Gastroesophageal sphincter (tissue), 4 donors: Measurements from ENCODE around the gene CASQ2. TPM values are rescaled to one million over a fixed set of nuclear protein-coding genes. Genes with fewer than 3 reads are reported as not detected.

Experiments
- ATAC-seq: fragments of 150-250 bp; one replicate; pipeline ENCODE4 v1.9.1; 2016; ENCODE audit warnings: mild to moderate bottlenecking, moderate library complexity
- H3K27ac ChIP-seq, 4 donors: fragments of 200-600 bp; sonication (generic) in 3 of 4; 1 replicate in 3 of 4; 2 replicates in 1 of 4; pipeline ENCODE4 v1.5.1; 2016 to 2019
- H3K27me3 ChIP-seq: fragments of 200-600 bp; sonication (generic); one replicate; pipeline ENCODE4 v1.5.1; 2019
- H3K36me3 ChIP-seq, 2 donors: fragments of 200-600 bp; sonication (generic); one replicate each; pipeline ENCODE4 v1.5.1; 2019; ENCODE audit warnings: control low read depth in 1 of 2
- H3K4me1 ChIP-seq, 3 donors: fragments of 200-600 bp; sonication (generic); 1 replicate in 2 of 3; 2 replicates in 1 of 3; pipeline ENCODE4 v1.5.1; 2016 to 2019; ENCODE audit warnings: control low read depth in 2 of 3
- H3K4me3 ChIP-seq, 2 donors: fragments of 200-600 bp; sonication (generic); one replicate each; pipeline ENCODE4 v1.5.1; 2019; ENCODE audit warnings: mild to moderate bottlenecking in 1 of 2, moderate library complexity in 1 of 2
- H3K9me3 ChIP-seq, 3 donors: fragments of 200-600 bp; sonication (generic); one replicate each; pipeline ENCODE4 v1.5.1; 2017 to 2019; ENCODE audit warnings: control low read depth in 2 of 3
- EP300 ChIP-seq: sonication (generic); formaldehyde crosslinking; IDR thresholded peaks from one replicate; pipeline ENCODE4 v1.6.1; 2017; ENCODE audit warnings: antibody characterized with exemption, mild to moderate bottlenecking
- POLR2A ChIP-seq, 2 donors: fragments of 450-650 bp; IDR thresholded peaks; one replicate each; pipeline ENCODE4 v1.6.1; 2017; ENCODE audit warnings: antibody characterized with exemption in 2 of 2, mild to moderate bottlenecking in 2 of 2, moderate library complexity in 1 of 2
- POLR2AphosphoS5 ChIP-seq: sonication (generic); formaldehyde crosslinking; IDR thresholded peaks from one replicate; pipeline ENCODE4 v1.6.1; 2017; ENCODE audit warnings: antibody characterized with exemption
- WGBS, 2 donors: methylation state at CpG; one replicate each; pipeline ENCODE4 v1.1.5; 2018; ENCODE audit warnings: low coverage in 1 of 2; 5-methylcytosine and 5-hydroxymethylcytosine counted together
- total RNA-seq, 4 donors: library from RNA; depleted of rRNA; stranded (reverse); fragments of >200 nt; gene quantifications; one replicate each; pipeline ENCODE4 v1.1.0, GENCODE V29; 2016
- TF ChIP-seq, protein P1 (sequence below), 4 experiments: fragments of 200-600 bp in 2 of 4; fragments of 450-650 bp in 2 of 4; sonication (generic) in 1 of 4; IDR thresholded peaks; one replicate each; pipeline ENCODE4 v1.5.1; 2017 to 2019; ENCODE audit warnings: antibody characterized with exemption in 4 of 4, mild to moderate bottlenecking in 2 of 4, moderate library complexity in 2 of 4

Gene CASQ2
- total RNA-seq, 4 donors from 2014 or later = 86.2 to 147 (median 133) TPM

DNA sequence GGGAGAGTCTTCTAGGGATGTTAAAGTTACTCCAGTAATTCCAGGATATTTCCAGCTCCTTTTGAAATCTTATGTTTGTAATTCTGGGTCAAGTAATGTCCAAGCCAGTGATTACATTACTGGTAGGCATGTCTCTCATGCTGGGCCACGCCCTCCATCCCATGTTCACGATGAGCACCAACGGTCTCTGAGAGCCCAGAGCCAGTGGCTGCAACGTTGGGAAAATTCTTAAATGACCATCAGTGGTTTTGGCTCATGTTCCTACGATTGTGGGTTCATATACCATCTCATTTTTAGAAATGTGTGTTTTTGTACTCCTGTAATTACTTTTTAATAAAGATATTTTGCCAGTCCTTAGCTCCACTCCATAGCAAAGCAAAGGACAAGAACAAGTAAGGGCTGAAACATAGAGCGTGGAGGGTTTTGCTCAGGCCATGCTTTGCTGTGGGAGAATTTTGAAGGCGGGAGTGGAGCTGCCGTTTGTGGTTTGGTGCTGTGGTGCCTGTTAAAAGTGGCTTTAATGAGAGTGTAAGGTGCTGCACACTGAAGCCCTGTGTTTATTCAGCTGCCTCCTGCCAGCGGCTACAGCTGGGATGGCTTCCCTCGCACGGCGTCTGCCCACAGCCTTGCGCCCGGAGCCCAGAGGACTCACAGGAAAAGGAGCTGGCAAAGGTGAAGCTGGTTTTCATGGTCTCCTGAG is 97.9 kb downstream of the CASQ2 start:
- no peak for ATAC-seq
- 52 to 54% methylated on average over 3 to 9 of the region's 14 CpGs for WGBS, 2 donors
- peaks cover 5 to 86% (median 7%) of the 10 kb centered on the region in 3 donors for H3K4me1 ChIP-seq

DNA sequence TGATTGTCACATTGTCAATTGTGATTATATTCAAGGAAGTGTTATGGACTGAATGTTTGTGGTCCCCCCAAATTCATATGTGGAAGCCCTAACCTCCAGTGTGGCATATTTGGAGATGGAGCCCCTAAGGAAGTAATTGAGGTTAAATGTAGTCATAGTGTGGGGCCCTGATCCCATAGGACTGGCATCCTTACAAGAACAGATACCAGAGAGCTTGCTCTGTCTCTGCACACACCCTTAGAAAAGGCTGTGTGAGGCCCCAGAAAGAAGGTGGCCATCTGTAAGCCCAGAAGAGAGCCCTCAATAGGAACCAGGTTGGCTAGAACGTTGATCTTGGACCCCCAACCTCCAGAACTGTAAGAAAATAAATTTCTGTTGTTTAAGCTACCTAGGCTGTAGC is 98.6 kb downstream of the CASQ2 start:
- WGBS, 2 donors = 83 to 100% methylated on average over 1 of the region's 1 CpG
- peaks cover 5 to 94% (median 7%) of the 10 kb centered on the region in 3 donors for H3K4me1 ChIP-seq
- H3K36me3 ChIP-seq = peaks cover 0 to 35% of the 10 kb centered on the region in 2 donors
- no peak overlapping the region for H3K4me3 ChIP-seq
- no peaks in the 10 kb centered on the region for H3K9me3 ChIP-seq
- peak overlapping the region in 2 of 4 donors; percentile 34 to 73 for H3K27ac ChIP-seq
- no peak for ATAC-seq
- no peaks in the 10 kb centered on the region for H3K27me3 ChIP-seq
- no peak for TF ChIP-seq EP300
- no peak for TF ChIP-seq POLR2A (IDR thresholded peaks at IDR 0.05)
- TF ChIP-seq, protein P1, sequence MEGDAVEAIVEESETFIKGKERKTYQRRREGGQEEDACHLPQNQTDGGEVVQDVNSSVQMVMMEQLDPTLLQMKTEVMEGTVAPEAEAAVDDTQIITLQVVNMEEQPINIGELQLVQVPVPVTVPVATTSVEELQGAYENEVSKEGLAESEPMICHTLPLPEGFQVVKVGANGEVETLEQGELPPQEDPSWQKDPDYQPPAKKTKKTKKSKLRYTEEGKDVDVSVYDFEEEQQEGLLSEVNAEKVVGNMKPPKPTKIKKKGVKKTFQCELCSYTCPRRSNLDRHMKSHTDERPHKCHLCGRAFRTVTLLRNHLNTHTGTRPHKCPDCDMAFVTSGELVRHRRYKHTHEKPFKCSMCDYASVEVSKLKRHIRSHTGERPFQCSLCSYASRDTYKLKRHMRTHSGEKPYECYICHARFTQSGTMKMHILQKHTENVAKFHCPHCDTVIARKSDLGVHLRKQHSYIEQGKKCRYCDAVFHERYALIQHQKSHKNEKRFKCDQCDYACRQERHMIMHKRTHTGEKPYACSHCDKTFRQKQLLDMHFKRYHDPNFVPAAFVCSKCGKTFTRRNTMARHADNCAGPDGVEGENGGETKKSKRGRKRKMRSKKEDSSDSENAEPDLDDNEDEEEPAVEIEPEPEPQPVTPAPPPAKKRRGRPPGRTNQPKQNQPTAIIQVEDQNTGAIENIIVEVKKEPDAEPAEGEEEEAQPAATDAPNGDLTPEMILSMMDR (IDR thresholded peaks at IDR 0.05) = no peak
- no peak for TF ChIP-seq POLR2AphosphoS5

More for the DNA sequence above, 97.9 kb downstream of the CASQ2 start:
- Histone ChIP-seq H3K27ac (peak overlapping the region in 3 of 4 donors; percentile 62 to 73 (median 66)), H3K9me3 (no peaks in the 10 kb centered on the region), H3K4me3 (no peak overlapping the region), H3K27me3 (no peaks in the 10 kb centered on the region), H3K36me3 (peaks cover 0 to 28% of the 10 kb centered on the region in 2 donors)
- TF ChIP-seq POLR2AphosphoS5 = no peak
- TF ChIP-seq EP300 = no peak
- no peak for TF ChIP-seq POLR2A (IDR thresholded peaks at IDR 0.05)
- TF ChIP-seq, protein P1 (IDR thresholded peaks at IDR 0.05) = no peak

DNA sequence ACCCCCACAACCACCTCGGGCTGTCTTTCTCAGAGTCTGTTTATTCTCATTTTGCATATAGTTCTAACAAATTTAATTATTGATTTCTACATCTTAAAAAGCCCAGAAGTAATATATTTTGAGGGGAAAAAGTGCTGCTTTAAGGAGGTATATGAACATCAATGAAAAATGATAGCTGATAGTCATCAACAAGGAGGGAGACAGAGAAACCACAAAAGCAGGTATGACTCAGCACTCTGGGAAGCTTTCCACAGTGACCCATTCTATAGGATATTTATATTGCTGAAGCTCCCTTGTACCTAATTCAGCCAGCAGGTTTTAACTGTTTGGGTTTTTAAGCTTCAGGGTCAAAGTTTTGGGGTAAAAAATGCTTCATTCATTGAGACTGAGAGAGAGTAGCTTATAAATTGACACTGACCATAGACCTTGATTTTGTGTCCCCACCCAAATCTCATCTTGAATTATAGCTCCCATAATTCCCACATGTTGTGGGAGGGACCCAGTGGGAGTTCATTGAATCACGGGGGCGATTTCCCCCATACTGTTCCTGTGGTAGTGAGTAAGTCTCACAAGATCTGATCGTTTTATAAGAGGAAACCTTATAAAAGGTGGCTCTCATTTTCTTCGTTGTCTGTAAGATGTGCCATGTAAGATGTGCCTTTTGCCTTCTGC is 99.4 kb downstream of the CASQ2 start:
- Histone ChIP-seq H3K4me3 (no peak overlapping the region), H3K27me3 (no peaks in the 10 kb centered on the region), H3K9me3 (no peaks in the 10 kb centered on the region), H3K27ac (peak overlapping the region in 2 of 4 donors; percentile 1 to 80), H3K36me3 (peaks cover 0 to 43% of the 10 kb centered on the region in 2 donors), H3K4me1 (peaks cover 5 to 92% (median 7%) of the 10 kb centered on the region in 3 donors)
- 82 to 94% methylated on average over 5 of the region's 5 CpGs for WGBS, 2 donors
- TF ChIP-seq POLR2A (IDR thresholded peaks at IDR 0.05) (no peak), POLR2AphosphoS5 (no peak), EP300 (no peak)
- TF ChIP-seq, protein P1 (IDR thresholded peaks at IDR 0.05) = no peak
- no peak for ATAC-seq

DNA sequence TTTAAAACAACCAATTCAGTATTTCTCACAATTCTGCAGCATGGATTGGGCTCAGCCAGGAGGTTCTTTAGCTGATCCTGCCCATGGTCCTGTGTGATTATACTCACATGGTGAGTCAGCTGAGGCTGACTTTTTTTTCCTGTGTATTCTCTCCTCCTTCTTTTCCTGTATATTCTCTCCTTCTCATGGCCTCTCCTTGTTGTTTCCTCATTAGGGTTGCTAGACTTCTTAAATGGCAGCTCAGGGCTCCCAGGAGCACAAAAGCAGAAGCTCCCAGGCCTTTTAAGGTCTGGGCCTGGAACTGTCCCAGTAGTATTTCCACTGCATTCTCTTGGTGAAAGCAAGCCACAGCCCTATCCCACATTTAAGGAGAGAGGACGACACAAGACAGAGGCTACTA is 99.9 kb downstream of the CASQ2 start:
- WGBS, 2 donors = 71% methylated on average over 1 of the region's 1 CpG; no CpG with 5 or more reads in 1 of the 2 donors
- no peaks in the 10 kb centered on the region for H3K27me3 ChIP-seq
- TF ChIP-seq, protein P1 (IDR thresholded peaks at IDR 0.05) = no peak
- no peak for TF ChIP-seq EP300
- no peak overlapping the region for H3K4me3 ChIP-seq
- peak overlapping the region in 2 of 4 donors; percentile 1 to 80 for H3K27ac ChIP-seq
- peaks cover 0 to 48% of the 10 kb centered on the region in 2 donors for H3K36me3 ChIP-seq
- no peaks in the 10 kb centered on the region for H3K9me3 ChIP-seq
- H3K4me1 ChIP-seq = peaks cover 5 to 86% (median 7%) of the 10 kb centered on the region in 3 donors
- no peak for ATAC-seq
